HG03439 (cell line): Measurements from ENCODE around the gene MC1R.
"Not testable (repeated sequence)": the region's sequence is repeated elsewhere in the genome, so short reads cannot be mapped to it uniquely, and the experiment has no call there.

Experiments
- ATAC-seq: cut with Tn5 transposase; IDR thresholded peaks from one replicate; pipeline ENCODE4 v1.9.1; 2021; ENCODE audit warnings: mild to moderate bottlenecking, moderate library complexity; ENCODE audit not compliant: unreplicated experiment

Gene MC1R

GRCh38 chr16:89957216-89957785, 38.6 kb downstream of the MC1R start:
- no peak for ATAC-seq

GRCh38 chr16:89958068-89958467, 39.4 kb downstream of the MC1R start:
- ATAC-seq, result no peak

DNA sequence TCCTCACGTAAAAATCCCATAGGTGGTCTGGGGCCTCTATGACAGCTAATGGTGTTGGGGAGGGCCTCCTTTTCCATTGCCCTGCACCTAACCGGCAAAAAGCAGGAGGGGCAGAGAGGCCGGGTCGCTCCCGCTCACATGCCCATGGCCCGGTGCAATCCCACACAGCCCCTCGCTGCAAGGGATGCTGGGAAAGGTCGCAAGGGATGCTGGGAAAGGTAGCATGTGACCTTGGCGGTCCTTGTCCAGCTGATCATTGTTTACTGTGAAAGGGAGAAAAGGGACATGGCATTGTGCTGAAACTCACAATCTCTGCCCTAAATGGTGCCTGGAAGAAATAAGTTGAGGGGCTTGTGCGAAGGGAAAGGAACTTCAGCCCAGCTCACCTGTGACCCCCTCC, 39.9 kb downstream of the MC1R start:
- ATAC-seq, result no peak

DNA sequence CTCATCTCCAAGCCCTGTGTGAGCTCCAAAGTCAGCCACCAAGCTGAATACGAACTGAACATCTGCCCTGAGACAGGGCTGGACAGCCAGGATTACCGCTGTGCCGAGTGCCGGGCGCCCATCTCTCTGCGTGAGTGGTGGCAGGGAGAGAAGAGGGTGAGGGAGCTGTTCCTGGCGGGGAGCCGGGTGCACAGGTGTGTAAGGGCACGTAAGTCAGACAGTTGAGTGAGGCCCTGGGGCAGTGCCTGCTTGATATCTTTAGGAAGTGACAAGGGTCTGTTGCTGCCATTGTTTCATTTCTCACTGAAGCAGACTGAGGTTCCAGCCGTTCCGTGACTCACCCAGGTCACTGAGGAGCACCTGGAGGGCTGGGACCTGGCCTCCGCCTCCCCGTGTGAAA, 42.3 kb downstream of the MC1R start:
- ATAC-seq, result no peak

- ATAC-seq, result no peak
These were observed 43.3 kb downstream of the MC1R start for GRCh38 chr16:89961920-89962319.

DNA sequence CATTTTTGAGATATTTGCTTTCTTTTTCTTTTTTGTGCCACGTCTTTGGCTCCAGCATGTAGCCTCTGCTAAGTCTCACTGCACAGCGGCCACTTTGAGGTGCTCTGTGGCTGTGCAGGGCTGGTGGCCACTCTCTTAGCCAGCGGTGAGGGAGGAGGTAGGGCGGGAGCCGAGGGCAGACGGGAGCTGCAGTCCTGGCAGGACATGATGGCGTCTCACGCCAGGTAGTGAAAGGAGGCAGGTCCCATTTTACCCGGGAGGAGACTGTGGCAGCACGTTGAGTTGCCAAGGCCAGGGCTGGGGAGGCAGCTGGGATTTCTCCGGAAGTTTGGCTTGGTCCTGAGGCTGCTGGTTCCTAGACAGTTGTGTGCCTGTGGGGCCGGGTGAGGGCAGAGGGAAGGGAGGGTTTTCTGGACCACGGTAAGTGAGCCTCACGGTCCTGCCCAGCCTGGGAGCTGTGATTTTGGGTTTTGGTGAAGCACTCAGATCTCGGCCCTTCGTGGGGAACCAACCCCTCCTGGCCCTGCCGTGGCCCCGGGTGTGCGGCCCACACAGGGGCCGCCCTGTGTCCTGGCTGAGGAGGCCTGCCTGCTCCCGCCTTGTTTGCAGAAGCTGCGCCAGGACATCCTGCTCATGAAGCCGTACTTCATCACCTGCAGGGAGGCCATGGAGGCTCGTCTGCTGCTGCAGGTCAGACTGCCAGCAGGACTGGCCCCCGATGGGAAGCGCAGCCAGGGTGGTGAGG, 44.3 kb downstream of the MC1R start:
- ATAC-seq, result no peak

- no peak for ATAC-seq
These were observed 45.5 kb downstream of the MC1R start for GRCh38 chr16:89964201-89964600.

- ATAC-seq, result no peak
These were observed 47.0 kb downstream of the MC1R start for GRCh38 chr16:89965447-89966225.

DNA sequence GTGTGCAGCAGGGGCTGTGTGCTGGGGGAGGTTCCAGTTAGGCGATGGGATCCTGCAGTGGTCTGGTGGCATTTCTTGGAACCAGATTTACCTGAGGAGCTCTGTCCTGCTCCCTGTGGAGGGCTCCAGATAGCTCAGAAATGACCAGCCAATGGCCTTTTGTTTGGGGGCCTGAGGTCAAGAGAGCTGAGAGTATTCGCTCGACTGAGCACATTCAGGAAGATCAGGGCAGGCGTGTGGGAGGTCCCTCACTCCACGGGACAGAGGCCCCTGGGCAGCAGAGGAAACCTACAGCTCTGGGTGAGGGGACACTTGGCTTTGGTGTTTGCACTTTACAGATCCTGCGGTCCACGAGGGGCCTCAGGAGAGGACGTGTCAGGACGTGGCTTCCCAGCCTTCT, 48.1 kb downstream of the MC1R start:
- no peak for ATAC-seq

DNA sequence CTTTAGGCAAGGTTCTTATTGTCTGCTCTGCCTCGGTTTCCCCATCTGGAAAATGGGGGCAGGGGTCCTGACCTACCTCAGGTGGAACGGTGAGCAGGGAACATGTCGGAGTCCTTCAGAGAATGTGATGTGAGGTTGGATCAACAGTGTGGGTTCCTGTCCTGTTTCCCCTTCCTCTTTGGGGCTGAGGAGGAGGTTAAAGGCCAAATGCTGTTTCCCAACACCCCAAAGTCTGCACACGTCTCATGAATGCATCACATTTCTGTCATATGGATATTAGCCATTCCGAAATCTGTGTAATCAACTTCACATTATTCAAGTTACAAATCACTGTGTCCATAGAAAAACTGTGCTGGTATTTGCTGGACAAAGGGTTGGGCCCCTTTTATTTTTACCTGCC, 48.8 kb downstream of the MC1R start:
- not testable (repeated sequence) for ATAC-seq

DNA sequence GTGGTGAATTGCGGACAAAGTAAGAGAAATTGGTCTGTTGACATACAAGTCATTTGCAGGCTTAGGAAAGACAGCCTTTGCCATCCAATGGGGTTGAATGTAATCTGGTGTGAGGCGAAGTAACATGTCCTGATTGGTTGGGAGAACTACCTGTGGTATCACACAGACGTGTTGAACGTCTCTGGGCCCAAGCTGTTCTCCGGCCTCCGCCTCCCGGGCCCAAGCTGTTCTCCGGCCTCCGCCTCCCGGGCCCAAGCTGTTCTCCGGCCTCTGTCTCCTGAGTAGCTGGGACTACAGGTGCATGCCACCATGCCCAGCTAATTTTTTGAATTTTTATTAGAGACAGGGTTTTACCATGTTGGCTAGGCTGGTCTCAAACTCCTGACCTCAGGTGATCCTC, 49.4 kb downstream of the MC1R start:
- ATAC-seq, result not testable (repeated sequence)

DNA sequence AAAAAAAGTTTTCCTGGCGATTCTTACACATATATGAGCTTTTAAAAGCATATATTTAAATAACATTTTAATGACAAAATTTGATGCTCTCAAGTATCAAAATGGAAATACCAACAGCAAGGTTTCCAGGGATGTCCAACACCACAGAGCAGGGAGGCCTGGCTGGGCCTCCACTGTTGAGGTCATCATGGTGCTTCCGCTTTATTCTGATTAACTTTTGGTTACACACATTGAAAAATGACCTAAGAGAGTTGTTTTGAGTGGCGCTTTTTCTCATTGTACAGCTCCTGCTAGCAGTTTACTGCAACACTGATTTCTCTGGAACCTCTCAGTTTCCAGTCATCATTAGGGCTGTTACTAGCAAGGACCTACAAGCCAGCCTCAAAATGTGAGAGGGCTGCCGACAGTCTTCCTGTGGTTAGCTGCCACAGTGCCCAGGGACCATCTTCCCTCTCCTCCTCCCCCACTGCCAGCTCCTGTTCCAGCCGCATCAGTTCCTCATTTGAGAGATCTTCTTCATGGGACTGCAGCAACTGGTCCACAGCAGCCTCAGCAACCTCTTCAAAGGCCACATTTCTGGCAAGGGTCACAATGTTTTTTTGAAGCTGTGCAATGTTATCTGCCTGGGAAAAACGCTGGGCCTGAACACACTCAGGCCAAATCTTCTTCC, 51.2 kb downstream of the MC1R start:
- no peak for ATAC-seq
